Stimulated activated effector memory CD8-positive, alpha-beta T cell treated with anti-CD3 and anti-CD28 coated beads, Interleukin-12 subunit alpha, Interleukin-12 subunit beta, amount 100 ng/mL, for 72 hours (primary cell): ENCODE data around the gene KATNB1.

Experiments
- ATAC-seq: fragments of 150-1000 bp; cut with Tn5 transposase; 2 replicates; pipeline ENCODE4 v1.10.0; 2021
- DNase-seq, 2 donors: peaks; one replicate each; pipeline ENCODE4 v3.0.0; 2021 to 2022; ENCODE audit warnings: low spot score in 2 of 2
- H3K27ac Mint-ChIP-seq: one replicate; pipeline ENCODE4 v1.8.0; 2022; ENCODE audit warnings: mild to moderate bottlenecking, mixed read lengths
- H3K36me3 Mint-ChIP-seq: one replicate; pipeline ENCODE4 v1.8.0; 2022; ENCODE audit warnings: mild to moderate bottlenecking, mixed read lengths
- H3K4me1 Mint-ChIP-seq: one replicate; pipeline ENCODE4 v1.8.0; 2022; ENCODE audit warnings: mixed read lengths
- H3K4me3 Mint-ChIP-seq: one replicate; pipeline ENCODE4 v1.8.0; 2022; ENCODE audit warnings: mild to moderate bottlenecking, mixed read lengths
- H3K9me3 Mint-ChIP-seq: one replicate; pipeline ENCODE4 v1.8.0; 2022; ENCODE audit warnings: mixed read lengths

Gene KATNB1

DNA sequence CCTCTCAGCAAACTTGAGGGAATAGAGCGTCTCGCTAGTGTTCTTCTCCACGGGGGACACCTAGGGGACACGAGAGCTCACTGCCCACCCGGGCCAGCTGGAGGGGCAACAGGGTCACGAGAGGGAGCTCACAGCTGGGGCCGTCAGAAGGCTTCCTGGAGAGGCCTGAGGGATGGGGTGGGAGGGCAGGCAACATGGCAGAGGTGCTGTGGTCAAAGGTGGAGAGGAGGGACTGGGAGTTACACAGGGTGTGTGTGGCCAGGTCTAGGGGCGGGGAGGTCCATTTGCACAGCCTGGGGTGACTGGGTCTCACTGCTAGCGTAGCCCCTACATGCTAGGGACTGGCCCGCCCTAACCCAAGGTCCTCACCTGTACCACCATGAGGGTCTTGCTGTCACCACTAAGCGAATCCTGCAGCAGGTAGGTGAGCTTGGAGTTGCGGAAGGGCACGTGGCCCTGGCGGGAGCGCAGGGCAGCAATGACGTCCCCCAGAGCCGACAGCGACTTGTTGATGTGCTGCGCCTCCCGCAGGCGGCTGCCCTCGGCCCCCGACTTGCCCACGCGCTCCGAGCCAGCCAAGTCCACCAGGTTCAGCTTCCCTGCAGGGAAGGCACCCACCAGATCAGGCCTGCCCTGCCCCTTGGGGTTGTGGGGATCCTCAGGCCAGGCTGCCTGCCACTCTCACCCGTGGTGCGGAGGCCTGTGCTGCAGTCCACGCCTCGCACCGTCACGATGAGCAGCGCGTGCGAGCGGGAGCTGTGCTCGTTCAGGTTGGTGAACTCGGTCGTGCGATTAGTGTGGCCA is 25.0 kb downstream of the KATNB1 start:
- H3K4me1 Mint-ChIP-seq = peaks cover 25% of the 10 kb centered on the region
- DNase-seq (no peak), ATAC-seq (no peak)
- no peak overlapping the region for H3K27ac Mint-ChIP-seq
- H3K9me3 Mint-ChIP-seq = no peaks in the 10 kb centered on the region
- H3K4me3 Mint-ChIP-seq = no peak overlapping the region
- H3K36me3 Mint-ChIP-seq = peaks cover 10% of the 10 kb centered on the region

DNA sequence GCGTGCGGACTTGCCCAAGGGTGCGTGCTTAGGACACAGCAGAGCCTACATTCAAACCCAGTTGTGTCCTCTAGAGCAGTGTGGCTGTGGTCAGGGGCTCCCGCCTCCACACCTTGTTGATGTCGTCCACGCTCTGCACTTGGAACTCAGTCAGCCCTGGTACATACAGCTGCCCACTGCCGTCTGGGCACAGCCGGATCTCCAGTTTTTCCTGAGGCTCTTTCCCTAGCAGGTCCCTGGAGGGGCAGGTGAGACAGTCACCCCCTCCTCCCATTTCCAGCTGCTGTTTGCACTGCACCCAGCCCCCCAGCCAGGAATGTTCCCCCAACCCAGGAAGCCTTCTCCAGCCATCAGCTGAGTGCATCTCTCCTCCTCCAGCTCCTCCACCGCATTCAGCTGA is 25.7 kb downstream of the KATNB1 start:
- Mint-ChIP-seq H3K4me3 (no peak overlapping the region), H3K9me3 (no peaks in the 10 kb centered on the region), H3K4me1 (peaks cover 19% of the 10 kb centered on the region), H3K36me3 (peaks cover 6% of the 10 kb centered on the region), H3K27ac (peak overlapping the region; percentile 15)
- ATAC-seq = no peak
- DNase-seq = no peak

DNA sequence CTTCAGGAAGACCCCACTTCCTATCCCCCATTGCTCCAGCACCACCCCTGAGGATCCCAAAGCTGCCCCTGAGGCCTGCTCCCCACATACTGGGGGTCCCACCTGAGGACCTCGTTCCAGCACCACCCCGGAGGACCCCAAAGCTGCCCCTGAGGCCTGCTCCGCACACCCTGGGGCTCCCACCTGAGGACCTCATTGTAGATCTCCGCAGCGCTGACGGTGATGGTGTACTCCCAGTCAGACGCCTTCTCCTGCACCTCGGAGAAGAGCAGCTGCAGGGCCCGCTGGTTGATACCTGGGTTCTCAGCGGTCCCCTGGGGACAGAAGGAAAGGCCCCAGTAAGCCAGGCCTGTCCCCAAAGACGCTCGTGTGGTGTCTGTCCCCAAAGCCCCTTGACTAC is 26.4 kb downstream of the KATNB1 start:
- Mint-ChIP-seq H3K4me3 (no peak overlapping the region), H3K9me3 (no peaks in the 10 kb centered on the region), H3K4me1 (peaks cover 17% of the 10 kb centered on the region), H3K27ac (peak overlapping the region; percentile 15), H3K36me3 (peaks cover 6% of the 10 kb centered on the region)
- ATAC-seq = no peak
- no peak for DNase-seq

DNA sequence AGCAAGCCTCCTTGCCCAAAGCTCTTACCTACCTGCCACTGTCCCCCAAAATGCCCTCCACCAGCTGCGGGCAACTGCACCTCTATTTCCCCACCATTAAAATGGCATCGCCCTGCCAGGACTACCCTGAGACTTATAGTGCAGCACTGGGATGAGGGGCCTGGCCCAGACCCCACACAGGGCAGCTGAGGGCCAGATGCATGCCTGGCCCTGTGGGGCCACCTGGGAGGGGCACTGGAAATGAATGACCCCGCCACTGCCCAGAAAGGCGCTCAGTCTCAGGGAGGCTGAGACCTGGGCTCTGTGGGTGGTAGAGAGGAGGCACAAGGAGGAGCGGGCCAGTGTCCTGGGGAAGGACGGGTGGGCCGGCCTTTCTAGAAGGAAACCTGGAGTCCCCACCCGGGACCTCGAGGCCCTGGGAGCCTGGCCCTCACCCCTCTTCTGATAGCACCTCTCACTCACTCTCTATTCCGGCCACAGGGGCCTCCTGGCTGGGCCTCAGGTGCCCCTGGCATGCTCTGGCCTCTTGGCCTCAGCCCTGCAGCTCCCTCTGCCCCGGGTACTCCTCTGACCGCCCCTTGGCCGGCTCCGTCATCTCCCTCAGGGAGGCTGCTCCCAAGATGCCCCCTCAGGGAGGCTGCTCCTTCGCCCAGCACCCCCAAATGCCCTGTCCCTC is 26.9 kb downstream of the KATNB1 start:
- Mint-ChIP-seq H3K9me3 (no peaks in the 10 kb centered on the region), H3K27ac (peak overlapping the region; percentile 15), H3K4me1 (peaks cover 17% of the 10 kb centered on the region), H3K36me3 (peaks cover 6% of the 10 kb centered on the region), H3K4me3 (no peak overlapping the region)
- no peak for DNase-seq
- no peak for ATAC-seq

DNA sequence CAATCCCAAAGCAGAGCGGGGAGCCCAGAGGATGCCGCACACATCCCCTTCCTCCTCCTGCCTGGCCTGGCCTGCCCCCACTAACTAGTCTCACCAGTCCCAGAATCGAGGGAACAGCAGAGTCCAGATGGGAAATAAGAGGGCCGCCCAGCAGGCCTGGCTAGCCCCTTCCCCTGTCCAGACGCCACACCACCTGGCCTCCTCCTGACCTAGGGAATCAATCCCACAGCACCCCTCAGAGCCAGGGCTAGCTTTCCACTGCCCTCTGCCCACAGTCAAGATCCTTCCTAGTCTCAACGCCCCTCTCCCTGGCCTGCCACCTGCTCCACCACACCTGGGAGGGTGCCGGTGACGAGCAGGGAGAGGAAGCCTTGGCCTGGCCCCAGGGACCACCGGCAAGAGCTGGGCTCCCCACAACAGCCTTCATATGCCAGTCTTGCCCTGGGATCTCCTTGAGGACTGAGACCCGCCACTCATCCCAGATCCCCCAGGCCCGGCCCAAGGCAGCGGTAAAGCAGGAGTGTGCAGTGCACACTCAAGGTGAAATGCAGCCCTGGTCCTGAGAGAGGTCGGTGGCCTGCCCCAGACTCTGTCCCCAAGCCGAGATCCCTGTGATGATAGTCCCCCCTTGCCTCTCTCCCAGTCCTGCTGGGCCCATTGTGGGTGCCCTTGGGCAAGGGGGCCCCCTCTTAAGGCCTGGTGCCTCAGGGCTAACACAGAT is 27.9 kb downstream of the KATNB1 start:
- Mint-ChIP-seq H3K9me3 (no peaks in the 10 kb centered on the region), H3K27ac (peak overlapping the region; percentile 34), H3K4me3 (no peak overlapping the region), H3K36me3 (peaks cover 6% of the 10 kb centered on the region), H3K4me1 (peaks cover 17% of the 10 kb centered on the region)
- ATAC-seq (no peak), DNase-seq (no peak)

DNA sequence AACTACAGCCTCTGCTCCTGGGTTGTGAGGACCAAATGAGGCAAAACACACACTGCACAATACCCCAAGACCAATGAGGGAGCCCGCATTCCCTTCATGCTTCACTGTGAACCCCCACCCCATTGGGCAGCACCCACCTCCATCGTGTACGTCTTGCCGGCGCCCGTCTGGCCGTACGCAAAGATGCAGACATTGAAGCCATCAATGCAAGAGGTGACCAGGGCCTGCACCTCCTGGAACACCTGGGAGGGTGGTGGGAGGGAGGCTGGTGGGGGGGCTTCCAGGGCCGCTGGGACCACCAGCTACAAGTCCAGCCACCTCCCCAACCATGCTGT is 28.4 kb downstream of the KATNB1 start:
- ATAC-seq (no peak), DNase-seq (no peak)
- Mint-ChIP-seq H3K4me3 (no peak overlapping the region), H3K4me1 (peaks cover 12% of the 10 kb centered on the region), H3K36me3 (peaks cover 6% of the 10 kb centered on the region), H3K9me3 (no peaks in the 10 kb centered on the region), H3K27ac (peak overlapping the region; percentile 34)

DNA sequence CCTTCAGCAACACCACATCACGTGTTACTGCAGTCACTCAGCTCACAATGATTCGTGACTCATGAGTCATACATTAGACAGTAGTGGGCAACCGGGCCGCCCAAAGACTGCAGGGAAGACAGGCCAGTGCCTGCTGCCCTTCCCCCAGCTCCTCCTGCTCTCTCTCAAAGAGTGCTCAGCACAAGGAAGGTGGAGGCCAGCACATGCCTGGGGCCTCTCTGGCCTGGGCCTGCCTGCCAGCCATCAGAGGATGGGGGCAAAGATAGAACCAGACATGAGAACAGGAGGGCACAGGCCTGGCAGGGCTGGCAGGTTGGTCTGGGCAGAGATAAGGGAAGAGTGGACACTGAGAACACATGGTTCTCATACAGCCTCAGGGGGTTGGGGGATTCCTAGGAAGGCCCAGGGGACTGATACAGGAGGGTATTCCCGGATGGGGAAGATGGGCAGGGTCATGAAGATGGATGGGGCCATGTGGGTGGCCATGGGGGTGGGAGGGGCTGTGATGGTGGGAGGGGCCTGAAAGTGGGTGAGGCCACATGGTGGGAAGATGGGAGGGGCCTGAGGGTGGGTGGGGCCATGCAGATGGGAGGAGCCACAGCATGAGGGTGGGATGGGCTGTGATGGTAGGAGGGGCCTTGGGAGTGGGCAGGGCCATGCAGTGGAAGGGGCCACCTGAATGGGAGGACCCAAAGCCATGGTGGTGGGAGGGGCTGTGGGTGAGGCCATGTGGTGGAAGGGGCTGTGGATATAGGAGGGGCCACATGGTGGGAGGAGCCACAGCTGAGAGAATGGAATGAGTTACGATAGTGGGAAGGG is 29.0 kb downstream of the KATNB1 start:
- Mint-ChIP-seq H3K27ac (no peak overlapping the region), H3K36me3 (peaks cover 6% of the 10 kb centered on the region), H3K9me3 (no peaks in the 10 kb centered on the region), H3K4me3 (no peak overlapping the region), H3K4me1 (peaks cover 12% of the 10 kb centered on the region)
- DNase-seq = no peak
- peak; percentile 67 for ATAC-seq

DNA sequence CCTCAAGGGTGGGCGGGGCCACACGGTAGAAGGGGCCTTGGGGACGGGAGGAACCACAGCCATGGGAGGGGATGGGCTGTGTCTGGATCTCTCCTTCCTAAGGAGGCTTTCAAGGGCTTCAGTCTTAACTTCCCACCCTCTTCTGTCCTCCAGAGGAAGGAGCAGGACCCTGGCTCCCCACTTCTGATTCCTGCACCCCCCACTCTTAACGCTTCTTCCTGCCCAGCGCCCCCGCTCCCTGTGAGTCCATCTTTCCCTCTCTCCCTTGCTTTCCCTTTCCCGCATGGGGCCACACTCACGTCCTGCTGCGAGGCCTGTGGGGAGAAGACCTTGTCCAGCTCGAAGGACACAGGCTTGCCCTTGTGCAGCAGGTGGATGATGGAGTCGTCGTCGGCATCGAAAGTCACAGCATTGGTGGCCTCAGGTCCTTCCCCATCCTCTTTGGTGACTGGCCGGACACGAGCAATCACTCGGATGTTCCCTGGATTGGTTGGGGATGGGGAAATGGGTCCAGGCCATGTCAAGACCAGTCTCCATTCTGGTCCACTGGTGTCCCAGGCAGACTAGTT is 29.7 kb downstream of the KATNB1 start:
- H3K4me1 Mint-ChIP-seq = peaks cover 12% of the 10 kb centered on the region
- no peaks in the 10 kb centered on the region for H3K9me3 Mint-ChIP-seq
- DNase-seq (no peak), ATAC-seq (no peak)
- H3K36me3 Mint-ChIP-seq = peaks cover 6% of the 10 kb centered on the region
- H3K4me3 Mint-ChIP-seq = no peak overlapping the region
- H3K27ac Mint-ChIP-seq = no peak overlapping the region

DNA sequence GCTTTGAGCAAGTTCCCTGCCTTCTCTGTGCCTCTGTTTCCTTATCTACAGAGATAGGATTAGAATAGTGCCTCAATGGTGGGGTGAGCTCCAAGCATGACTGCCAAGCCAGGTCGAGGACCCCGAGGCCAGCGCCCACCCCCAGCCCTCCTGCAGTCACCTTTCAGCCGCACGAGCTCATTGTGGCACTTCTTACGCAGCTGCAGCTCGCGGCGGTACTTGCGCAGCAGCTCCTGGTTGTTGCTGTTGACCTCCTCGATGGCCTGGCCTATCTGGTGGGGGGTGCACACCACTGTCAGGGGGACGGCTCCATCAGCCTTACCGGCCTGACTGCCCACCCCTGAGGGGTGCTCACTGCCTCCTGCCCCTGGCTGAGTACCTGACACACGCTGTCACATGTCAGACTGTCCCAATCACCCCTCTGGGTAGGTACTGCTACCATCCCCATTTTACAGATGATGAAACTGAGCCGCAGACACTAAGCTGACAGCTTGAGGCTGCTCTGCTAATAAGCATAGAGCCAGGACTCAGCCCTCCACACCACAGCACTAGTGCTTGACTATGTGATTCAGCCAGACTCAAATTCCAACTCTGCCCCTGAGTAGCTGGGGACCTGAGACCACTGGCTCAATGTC is 31.3 kb downstream of the KATNB1 start:
- Mint-ChIP-seq H3K4me1 (peaks cover 12% of the 10 kb centered on the region), H3K9me3 (no peaks in the 10 kb centered on the region), H3K36me3 (peaks cover 6% of the 10 kb centered on the region), H3K4me3 (no peak overlapping the region), H3K27ac (no peak overlapping the region)
- ATAC-seq (no peak), DNase-seq (no peak)

DNA sequence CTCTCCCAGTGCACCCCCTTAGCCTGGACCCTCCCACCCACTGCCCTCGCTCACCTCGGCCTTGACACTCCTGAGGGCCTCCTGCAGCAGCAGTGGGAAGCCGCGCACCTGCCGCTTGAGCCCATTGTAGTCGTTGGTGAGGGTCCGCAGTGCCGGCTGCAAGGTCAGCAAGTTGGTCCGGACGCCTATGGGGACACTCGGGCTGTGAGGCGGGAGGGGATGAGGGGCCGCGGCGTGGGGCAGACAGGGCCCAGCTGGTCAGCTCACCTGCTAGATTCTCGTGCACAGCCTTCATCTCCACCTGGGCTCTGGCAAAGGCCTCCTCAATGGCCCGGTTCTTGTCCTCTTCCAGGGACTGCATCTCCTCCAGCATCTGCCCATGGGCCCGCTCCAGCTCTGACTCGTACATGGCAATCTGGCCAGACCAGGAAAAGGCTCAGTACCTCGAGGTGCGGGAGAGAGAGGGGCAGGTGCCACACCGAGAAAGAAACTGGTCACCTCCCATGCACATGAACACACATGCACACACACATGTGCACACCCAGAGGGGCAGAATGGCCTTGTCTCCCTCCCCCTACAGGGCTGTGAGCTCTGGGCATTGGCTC is 34.1 kb downstream of the KATNB1 start:
- H3K4me3 Mint-ChIP-seq = no peak overlapping the region
- ATAC-seq (no peak), DNase-seq (no peak)

DNA sequence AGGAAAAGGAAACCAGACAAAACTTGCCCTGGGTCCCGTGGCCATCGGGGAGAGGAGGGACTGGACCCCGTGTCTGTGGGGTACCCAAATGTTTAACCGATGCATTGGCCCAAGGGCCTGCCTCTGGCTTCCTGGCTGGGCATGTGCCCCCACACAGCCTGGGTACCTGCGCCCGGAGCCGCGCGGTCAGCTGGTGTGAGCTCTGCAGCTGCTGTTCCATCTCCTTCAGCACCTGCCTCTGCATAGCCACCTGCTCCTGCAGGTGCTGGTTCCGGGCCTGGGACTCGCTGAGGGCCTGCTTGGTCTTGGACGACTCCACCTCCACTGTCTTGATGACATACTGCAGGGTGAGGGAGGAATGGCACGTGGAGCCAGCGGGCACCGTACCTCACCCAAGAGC is 34.8 kb downstream of the KATNB1 start:
- DNase-seq = no peak
- no peaks in the 10 kb centered on the region for H3K9me3 Mint-ChIP-seq
- peaks cover 2% of the 10 kb centered on the region for H3K36me3 Mint-ChIP-seq
- H3K4me3 Mint-ChIP-seq = no peak overlapping the region
- peaks cover 2% of the 10 kb centered on the region for H3K4me1 Mint-ChIP-seq
- no peak overlapping the region for H3K27ac Mint-ChIP-seq
- ATAC-seq = no peak

More for the DNA sequence above, 34.1 kb downstream of the KATNB1 start:
- H3K27ac Mint-ChIP-seq = no peak overlapping the region
- H3K36me3 Mint-ChIP-seq = peaks cover 6% of the 10 kb centered on the region
- no peaks in the 10 kb centered on the region for H3K9me3 Mint-ChIP-seq
- H3K4me1 Mint-ChIP-seq = peaks cover 8% of the 10 kb centered on the region

DNA sequence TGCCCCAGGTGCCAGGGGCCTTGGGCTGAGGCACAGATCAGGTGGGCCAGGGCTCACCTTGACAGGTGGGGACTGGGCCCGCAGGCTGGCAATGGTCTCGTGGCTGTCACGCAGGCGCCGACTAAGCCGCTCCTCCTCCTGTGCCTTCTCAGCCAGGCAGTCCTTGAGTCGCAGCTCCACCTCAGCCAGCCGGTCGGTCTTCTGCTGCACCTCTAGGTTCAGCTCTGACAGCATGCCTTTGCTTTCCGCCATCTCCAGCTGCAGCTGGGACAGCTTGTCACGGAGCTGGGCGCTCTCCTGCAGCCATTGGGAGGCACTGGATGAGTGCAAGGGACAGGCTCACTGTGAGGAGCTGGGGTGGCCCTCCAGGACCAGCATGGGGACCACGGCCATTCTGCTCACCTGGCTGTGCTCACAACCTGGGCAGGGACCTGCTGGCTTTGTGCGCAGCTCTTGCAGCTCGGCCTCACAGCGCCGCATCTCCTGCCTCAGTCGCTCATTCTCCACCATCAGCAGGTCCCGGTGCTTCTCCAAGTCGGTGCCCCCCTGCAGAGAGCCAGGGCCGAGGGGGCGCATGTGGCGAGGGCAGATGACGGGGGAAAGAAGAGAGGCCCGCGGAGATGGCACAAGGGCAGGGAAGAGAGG is 35.7 kb downstream of the KATNB1 start:
- Mint-ChIP-seq H3K9me3 (no peaks in the 10 kb centered on the region), H3K36me3 (no peaks in the 10 kb centered on the region), H3K4me3 (no peak overlapping the region), H3K27ac (no peak overlapping the region), H3K4me1 (no peaks in the 10 kb centered on the region)
- DNase-seq = no peak
- no peak for ATAC-seq

DNA sequence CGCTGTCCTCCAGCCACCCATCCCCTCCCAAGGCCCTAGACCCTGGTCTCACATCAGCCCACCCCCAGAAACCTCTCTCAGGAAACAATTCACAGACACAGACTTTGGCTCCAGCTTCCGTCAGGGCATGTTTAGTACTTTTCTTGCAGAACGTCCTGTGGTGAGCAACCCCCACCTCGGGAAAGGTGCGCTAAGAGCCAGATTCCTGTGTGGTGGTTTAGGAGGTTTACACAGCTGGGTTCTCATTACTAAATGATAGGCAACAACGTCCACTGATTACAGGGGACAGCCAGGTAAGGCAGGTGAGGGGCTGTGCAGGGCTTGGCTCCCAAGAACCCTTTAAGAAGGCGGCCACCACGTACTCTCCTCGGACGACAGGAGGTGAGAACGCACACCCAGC is 37.4 kb downstream of the KATNB1 start:
- H3K36me3 Mint-ChIP-seq = no peaks in the 10 kb centered on the region
- no peak overlapping the region for H3K27ac Mint-ChIP-seq
- H3K9me3 Mint-ChIP-seq = no peaks in the 10 kb centered on the region
- H3K4me3 Mint-ChIP-seq = no peak overlapping the region
- no peak for ATAC-seq
- DNase-seq = no peak
- no peaks in the 10 kb centered on the region for H3K4me1 Mint-ChIP-seq
